GM23338 (cell line): ENCODE results near the gene NAP1L4. TPM values are rescaled to one million over a fixed set of nuclear protein-coding genes. Genes with fewer than 3 reads are reported as not detected.

Experiments
- ATAC-seq: fragments of 200-7000 bp; cut with Tn5 transposase; 3 replicates; pipeline ENCODE4 v1.9.1; 2020
- DNase-seq: peaks from one replicate; pipeline ENCODE4 v3.0.0-alpha.2; 2015; ENCODE audit warnings: low spot score
- H2AFZ ChIP-seq: fragments of 200-600 bp; sonication (generic); 2 replicates; pipeline ENCODE4 v1.8.0; 2016; ENCODE audit warnings: antibody characterized with exemption, mild to moderate bottlenecking, moderate library complexity
- H3F3A ChIP-seq: fragments of 200-600 bp; sonication (generic); replicated peaks from 2 replicates; pipeline ENCODE4 v1.8.0; 2017; ENCODE audit warnings: antibody characterized with exemption, mixed run types, low read depth
- H3K27ac ChIP-seq: fragments of 200-600 bp; sonication (generic); 2 replicates; pipeline ENCODE4 v1.6.1; 2016; ENCODE audit warnings: low read depth
- H3K27me3 ChIP-seq: fragments of 200-600 bp; sonication (generic); 2 replicates; pipeline ENCODE4 v1.8.0; 2016; ENCODE audit warnings: mild to moderate bottlenecking, mixed run types, moderate library complexity; ENCODE audit not compliant: insufficient read depth
- H3K36me3 ChIP-seq: fragments of 200-600 bp; sonication (generic); 2 replicates; pipeline ENCODE4 v1.8.0; 2016; ENCODE audit warnings: mild to moderate bottlenecking; ENCODE audit not compliant: insufficient read depth
- H3K4me1 ChIP-seq: fragments of 200-600 bp; sonication (generic); 2 replicates; pipeline ENCODE4 v1.8.0; 2016; ENCODE audit warnings: mild to moderate bottlenecking, moderate library complexity; ENCODE audit not compliant: insufficient read depth
- H3K4me2 ChIP-seq: fragments of 200-600 bp; sonication (generic); 2 replicates; pipeline ENCODE4 v1.7.1; 2017; ENCODE audit warnings: mixed run types
- H3K4me3 ChIP-seq: fragments of 200-600 bp; sonication (generic); 2 replicates; pipeline ENCODE4 v1.6.1; 2016; ENCODE audit warnings: mixed run types
- H3K79me2 ChIP-seq: fragments of 200-600 bp; sonication (generic); replicated peaks from 2 replicates; pipeline ENCODE4 v1.8.0; 2017; ENCODE audit warnings: mild to moderate bottlenecking; ENCODE audit not compliant: insufficient read depth
- H3K9me2 ChIP-seq: fragments of 200-600 bp; sonication (generic); 2 replicates; pipeline ENCODE4 v1.8.0; 2017; ENCODE audit not compliant: insufficient read depth
- H4K20me1 ChIP-seq: fragments of 200-600 bp; sonication (generic); replicated peaks from 2 replicates; pipeline ENCODE4 v1.8.0; 2017; ENCODE audit warnings: mild to moderate bottlenecking; ENCODE audit not compliant: insufficient read depth
- H3K27ac Mint-ChIP-seq: 2 replicates; pipeline ENCODE4 v1.8.0; 2020; ENCODE audit warnings: inconsistent platforms, mild to moderate bottlenecking, moderate library complexity, mixed read lengths
- H3K27me3 Mint-ChIP-seq: 3 replicates; pipeline ENCODE4 v1.8.0; 2022; ENCODE audit warnings: low read depth, mild to moderate bottlenecking, moderate library complexity, mixed read lengths, inconsistent platforms; ENCODE audit not compliant: insufficient read depth, poor library complexity
- H3K36me3 Mint-ChIP-seq: 3 replicates; pipeline ENCODE4 v1.8.0; 2021; ENCODE audit warnings: low read depth, mild to moderate bottlenecking, inconsistent platforms, moderate library complexity, mixed read lengths
- H3K4me1 Mint-ChIP-seq: 3 replicates; pipeline ENCODE4 v1.8.0; 2020; ENCODE audit warnings: mild to moderate bottlenecking, inconsistent platforms, mixed read lengths
- H3K4me3 Mint-ChIP-seq: 3 replicates; pipeline ENCODE4 v1.8.0; 2021; ENCODE audit warnings: moderate library complexity, mild to moderate bottlenecking, inconsistent platforms, mixed read lengths
- H3K9me3 Mint-ChIP-seq: 3 replicates; pipeline ENCODE4 v1.8.0; 2020; ENCODE audit warnings: moderate library complexity, mild to moderate bottlenecking, inconsistent platforms, mixed read lengths
- EZH2phosphoT487 ChIP-seq: fragments of 200-600 bp; sonication (generic); IDR thresholded peaks from one replicate; pipeline ENCODE4 v1.8.1; 2018; ENCODE audit warnings: antibody characterized with exemption; ENCODE audit not compliant: unreplicated experiment
- JUNB ChIP-seq: IDR thresholded peaks from one replicate; pipeline ENCODE4 v1.6.1; 2016; ENCODE audit warnings: antibody characterized with exemption; ENCODE audit not compliant: unreplicated experiment
- NANOG ChIP-seq: IDR thresholded peaks from 2 replicates; pipeline ENCODE4 v1.6.1; 2016; ENCODE audit warnings: antibody characterized with exemption, borderline replicate concordance
- STAT1 ChIP-seq: IDR thresholded peaks from one replicate; pipeline ENCODE4 v1.6.1; 2016; ENCODE audit warnings: antibody characterized with exemption; ENCODE audit not compliant: unreplicated experiment
- ZNF114 ChIP-seq: fragments of 250-450 bp; sonication (Bioruptor Pico); IDR thresholded peaks from 2 replicates; pipeline ENCODE4 v1.5.0; 2020; ENCODE audit warnings: mild to moderate bottlenecking, moderate library complexity
- ZNF462 ChIP-seq: fragments of 250-450 bp; sonication (Bioruptor Pico); IDR thresholded peaks from 2 replicates; pipeline ENCODE4 v1.5.0; 2020; ENCODE audit warnings: mild to moderate bottlenecking, moderate library complexity
- polyA plus RNA-seq: library from polyadenylated mRNA; unstranded; fragments of >200 nt; fragmentation: Nextera tagmentation; extraction: Ambion mirVana; gene quantifications from 2 replicates; pipeline ENCODE4 v1.2.1, GENCODE V29; 2016
- total RNA-seq: library from RNA; depleted of rRNA; stranded (reverse); fragments of >200 nt; shearing (Covaris generic); gene quantifications from 2 replicates; pipeline ENCODE4 v1.2.3, GENCODE V29; 2014
- TF ChIP-seq, protein P1 (sequence below): IDR thresholded peaks from 2 replicates; pipeline ENCODE4 v1.6.1; 2016; ENCODE audit warnings: antibody characterized with exemption

The NAP1L4 gene
- total and polyA plus RNA-seq, 2 experiments from 2014 or later = 181 to 189 TPM

DNA sequence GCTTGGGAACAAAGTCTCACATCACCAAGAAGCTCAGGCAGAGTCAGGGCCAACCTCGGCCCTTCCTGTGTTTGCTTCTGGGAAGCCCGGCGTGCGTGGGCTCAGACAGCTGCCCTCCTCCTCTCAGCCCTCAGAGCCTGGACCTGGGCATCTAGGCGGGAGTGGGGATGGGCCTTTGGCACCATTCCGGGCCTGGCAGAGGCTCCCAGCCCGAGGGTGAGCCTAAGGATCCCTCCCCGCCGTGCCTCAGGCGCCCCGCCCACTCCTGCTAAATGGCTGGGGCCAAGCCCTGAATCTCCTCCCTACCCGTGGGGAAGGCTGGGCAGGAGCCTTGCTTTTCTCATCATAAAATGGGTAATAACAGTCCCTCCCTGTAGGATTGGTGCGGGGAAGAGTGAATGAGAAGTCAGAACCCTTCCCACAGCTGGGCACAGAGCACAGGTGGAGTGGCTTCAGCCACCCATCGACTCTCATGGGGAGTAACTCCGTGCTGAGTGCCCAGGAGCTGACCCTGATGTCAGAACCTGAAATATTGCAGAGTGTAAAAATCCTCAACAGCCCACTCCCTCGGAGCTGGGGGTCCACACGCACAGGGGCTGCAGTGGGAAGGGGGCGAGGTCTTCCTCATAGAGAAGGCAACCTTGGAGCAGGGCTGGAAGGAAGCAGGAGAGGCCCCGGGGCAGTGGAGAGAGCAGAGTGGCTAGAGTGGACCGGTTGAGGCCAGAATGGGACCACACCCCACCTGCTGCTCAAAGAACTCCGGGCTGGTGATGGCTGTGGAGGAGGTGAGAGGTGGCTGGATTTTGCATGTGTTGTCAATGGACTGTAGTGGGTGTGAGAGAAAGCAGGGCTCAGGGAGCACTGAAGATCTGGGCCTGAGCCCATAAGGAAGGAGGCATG, 87.7 kb downstream of the NAP1L4 start:
- Histone ChIP-seq H3K4me1 (peaks cover 5% of the 10 kb centered on the region; the same call in 1 of the 2 replicates), H3F3A (no peaks in the 10 kb centered on the region), H3K27ac (no peak overlapping the region), H3K4me3 (no peak overlapping the region), H2AFZ (no peak overlapping the region), H4K20me1 (no peaks in the 10 kb centered on the region; the same call in 1 of the 2 replicates), H3K9me2 (no peaks in the 10 kb centered on the region), H3K4me2 (no peak overlapping the region), H3K27me3 (peaks cover 4% of the 10 kb centered on the region; the same call in 1 of the 2 replicates), H3K36me3 (no peaks in the 10 kb centered on the region), H3K79me2 (no peaks in the 10 kb centered on the region)
- H3K36me3 Mint-ChIP-seq = peaks cover 16% of the 10 kb centered on the region
- TF ChIP-seq ZNF114 = no peak
- no peak for TF ChIP-seq STAT1
- TF ChIP-seq NANOG = no peak
- TF ChIP-seq EZH2phosphoT487 = no peak
- no peak for TF ChIP-seq JUNB
- no peak for TF ChIP-seq ZNF462 (CRISPR knock-in tag)
- TF ChIP-seq, protein P1, sequence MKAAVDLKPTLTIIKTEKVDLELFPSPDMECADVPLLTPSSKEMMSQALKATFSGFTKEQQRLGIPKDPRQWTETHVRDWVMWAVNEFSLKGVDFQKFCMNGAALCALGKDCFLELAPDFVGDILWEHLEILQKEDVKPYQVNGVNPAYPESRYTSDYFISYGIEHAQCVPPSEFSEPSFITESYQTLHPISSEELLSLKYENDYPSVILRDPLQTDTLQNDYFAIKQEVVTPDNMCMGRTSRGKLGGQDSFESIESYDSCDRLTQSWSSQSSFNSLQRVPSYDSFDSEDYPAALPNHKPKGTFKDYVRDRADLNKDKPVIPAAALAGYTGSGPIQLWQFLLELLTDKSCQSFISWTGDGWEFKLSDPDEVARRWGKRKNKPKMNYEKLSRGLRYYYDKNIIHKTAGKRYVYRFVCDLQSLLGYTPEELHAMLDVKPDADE = no peak
- H3K4me3 Mint-ChIP-seq = no peak overlapping the region; the same call in 2 of the 3 replicates
- H3K9me3 Mint-ChIP-seq = peaks cover 14% of the 10 kb centered on the region; the same call in 2 of the 3 replicates
- DNase-seq (no peak), ATAC-seq (no peak)
- H3K27ac Mint-ChIP-seq = no peak overlapping the region
- H3K4me1 Mint-ChIP-seq = peaks cover 19% of the 10 kb centered on the region
- H3K27me3 Mint-ChIP-seq = peaks cover 33% of the 10 kb centered on the region
